ENCODE measurements around the gene MYL5.

DNA sequence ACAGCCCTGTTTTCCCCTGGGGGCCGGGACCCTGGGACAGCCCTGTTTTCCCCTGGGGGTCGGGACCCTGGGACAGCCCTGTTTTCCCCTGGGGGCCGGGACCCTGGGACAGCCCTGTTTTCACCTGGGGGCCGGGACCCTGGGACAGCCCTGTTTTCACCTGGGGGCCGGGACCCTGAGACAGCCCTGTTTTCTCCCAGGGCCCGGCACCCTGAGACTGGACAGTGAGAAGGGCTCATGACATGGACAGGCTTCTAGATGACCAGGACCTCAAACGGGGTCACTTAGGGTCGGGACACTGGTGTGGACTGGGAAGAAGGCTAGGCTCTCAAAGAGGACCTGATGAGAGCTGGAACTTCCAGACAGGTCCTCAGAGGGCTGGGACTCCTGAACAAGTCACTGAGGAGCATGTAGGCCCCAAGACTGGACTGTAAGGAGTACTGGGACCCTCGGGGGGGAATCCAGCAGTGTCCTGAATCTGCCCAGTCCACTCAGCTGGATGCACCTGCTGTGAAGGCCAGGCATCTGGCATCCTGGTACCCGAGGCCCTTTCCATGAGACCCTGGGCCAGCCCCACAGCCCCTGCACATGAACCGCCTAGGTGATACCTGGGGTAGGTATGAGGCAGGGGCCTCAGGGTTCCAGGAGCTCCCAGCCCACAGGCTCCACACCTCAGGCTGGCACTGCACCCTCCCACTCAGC is 33.7 kb downstream of the MYL5 start:
- no peak for TF ChIP-seq CTCF (conservative IDR thresholded peaks at IDR 0.05 in 1 of 2, IDR thresholded peaks at IDR 0.05 in 1 of 2; ENCODE audit: low read depth in 1 of 2, low read length in 2 of 2)
- no peak for TF ChIP-seq EZH2 (IDR thresholded peaks at IDR 0.05; ENCODE audit: low read length, missing control alignments)
